Panc1 (cell line): ENCODE results near the gene FBXO3. TPM values are rescaled to one million over a fixed set of nuclear protein-coding genes. Genes with fewer than 3 reads are reported as not detected.
A peak's percentile ranks its signal among the peaks of the same experiment; 100 is the strongest.

Experiments used
- ATAC-seq: fragments of 200-7000 bp; cut with Tn5 transposase; 2 replicates; pipeline ENCODE4 v1.9.1; 2020; ENCODE audit warnings: mild to moderate bottlenecking, moderate library complexity
- BruUV-seq: library from RNA; stranded (reverse); fragments of 400-500 nt; replicated peaks from 2 replicates; lab custom pipeline; 2021; lab: Mats Ljungman, UMichigan
- CTCF ChIA-PET: fragments of 300-600 bp; sonication (Branson Sonifier 250); formaldehyde crosslinking; loops from one replicate; lab custom pipeline; 2022; ENCODE audit warnings: antibody characterized with exemption; lab: Charles Lee
- POLR2A ChIA-PET: fragments of 300-600 bp; sonication (Branson Sonifier 250); formaldehyde crosslinking; loops from one replicate; lab custom pipeline; 2022; ENCODE audit warnings: antibody characterized with exemption; lab: Charles Lee
- DNase-seq: peaks from one replicate; pipeline ENCODE4 v3.0.0-alpha.2; 2010; ENCODE audit warnings: low read depth, low spot score
- H3K27ac ChIP-seq: 2 replicates; pipeline ENCODE4 v1.5.1; 2011; ENCODE audit warnings: mild to moderate bottlenecking, low read length, inconsistent platforms
- H3K27me3 ChIP-seq: fragments of 200-500 bp; sonication (Bioruptor generic); 2 replicates; pipeline ENCODE4 v1.6.0; 2014; ENCODE audit warnings: low read length, inconsistent platforms; ENCODE audit not compliant: control insufficient read depth, insufficient read depth
- H3K36me3 ChIP-seq: fragments of 200-500 bp; sonication (Bioruptor generic); 2 replicates; pipeline ENCODE4 v1.5.1; 2014; ENCODE audit warnings: inconsistent platforms, mild to moderate bottlenecking, low read length, moderate library complexity; ENCODE audit not compliant: control insufficient read depth, insufficient read depth
- H3K4me1 ChIP-seq: 2 replicates; pipeline ENCODE4 v1.5.1; 2011; ENCODE audit warnings: inconsistent platforms, mild to moderate bottlenecking, low read length, moderate library complexity; ENCODE audit not compliant: control insufficient read depth, insufficient read depth
- H3K4me3 ChIP-seq, 2 experiments: 2 replicates each; pipeline ENCODE4 v1.5.1; 2011 to 2012; ENCODE audit warnings: low read depth in 2 of 2, low read length in 2 of 2, mild to moderate bottlenecking in 2 of 2, inconsistent platforms in 1 of 2, moderate library complexity in 1 of 2
- H3K9me3 ChIP-seq: fragments of 200-500 bp; sonication (Bioruptor generic); 2 replicates; pipeline ENCODE4 v1.5.1; 2014; ENCODE audit warnings: low read depth, mild to moderate bottlenecking, inconsistent platforms, low read length, moderate library complexity; ENCODE audit not compliant: control insufficient read depth, insufficient read depth
- POLR2AphosphoS5 ChIP-seq: IDR thresholded peaks from 2 replicates; pipeline ENCODE4 v1.6.1; 2012; ENCODE audit warnings: mild to moderate bottlenecking, low read depth, low read length, moderate library complexity
- SIN3A ChIP-seq: IDR thresholded peaks from 2 replicates; pipeline ENCODE4 v1.6.1; 2012; ENCODE audit warnings: low read depth, mild to moderate bottlenecking, low read length, moderate library complexity, borderline replicate concordance; ENCODE audit not compliant: insufficient read depth
- TCF7L2 ChIP-seq: IDR thresholded peaks from 2 replicates; pipeline ENCODE4 v1.6.1; 2011; ENCODE audit warnings: mild to moderate bottlenecking, low read depth, low read length, inconsistent platforms
- in situ Hi-C: cut with HindIII; loops from 2 replicates; pipeline ENCODE4 v1.10.0; 2016; ENCODE audit warnings: low sequenced_read_pairs, low pct_unique_long_range_greater_than_20kb
- intact Hi-C: fragments of 100-400 bp; cut with micrococcal nuclease; formaldehyde crosslinking; loops from one replicate; pipeline ENCODE4 v1.10.0; 2022; ENCODE audit not compliant: unreplicated experiment
- total RNA-seq: library from RNA; stranded (reverse); gene quantifications from one replicate; pipeline ENCODE4 v1.2.1, GENCODE V29; 2021; ENCODE audit not compliant: unreplicated experiment
- TF ChIP-seq, protein P1 (sequence below): fragments of 450-650 bp; IDR thresholded peaks from 2 replicates; pipeline ENCODE4 v1.5.1; 2017; ENCODE audit warnings: mild to moderate bottlenecking
- TF ChIP-seq, protein P2 (sequence below), 2 experiments: IDR thresholded peaks; 2 replicates each; pipeline ENCODE4 v1.6.1; 2011 to 2012; ENCODE audit warnings: low read depth in 2 of 2, control low read depth in 1 of 2, low read length in 1 of 2, mild to moderate bottlenecking in 1 of 2, moderate library complexity in 1 of 2; ENCODE audit not compliant: insufficient read depth in 1 of 2

The FBXO3 gene
- total RNA-seq, 1 experiment from 2014 or later: 22.3 TPM

DNA sequence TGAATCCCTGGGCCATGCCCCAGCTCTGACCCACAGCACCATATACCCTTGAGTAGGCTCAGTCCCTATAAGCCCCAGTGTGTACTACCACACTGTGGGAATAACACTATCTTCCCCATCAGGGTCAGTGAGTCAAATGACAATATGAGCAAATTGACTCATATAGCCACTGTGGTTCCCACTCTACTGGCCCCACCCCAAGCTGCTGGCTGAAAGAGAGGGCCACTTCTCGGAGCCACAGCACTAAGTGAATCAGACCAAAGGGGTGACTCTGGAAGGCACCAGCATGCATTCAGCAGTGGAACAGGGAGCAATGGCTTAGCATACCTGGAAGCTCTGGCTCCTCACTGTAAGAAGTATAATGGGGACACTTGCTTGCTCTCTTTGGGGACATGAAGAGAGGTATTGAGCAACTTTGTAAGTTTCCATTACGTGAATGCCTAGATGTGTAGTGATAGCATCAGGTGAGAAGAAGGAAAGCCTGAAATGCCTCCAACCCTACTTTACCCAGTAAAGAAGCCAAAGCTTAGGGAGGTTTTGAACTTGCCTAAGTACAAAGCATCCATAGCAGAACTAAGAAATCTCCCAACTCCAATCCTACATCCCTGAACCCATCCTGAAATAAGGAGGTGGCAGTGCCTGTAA is 51.6 kb downstream of the FBXO3 start:
- Histone ChIP-seq H3K27me3 (no peaks in the 10 kb centered on the region), H3K4me1 (peaks cover 50% of the 10 kb centered on the region), H3K27ac (peak overlapping the region; percentile 60), H3K36me3 (peaks cover 10% of the 10 kb centered on the region), H3K4me3 (no peak overlapping the region; a peak in 1 of 4 replicates), H3K9me3 (no peaks in the 10 kb centered on the region)
- TF ChIP-seq POLR2AphosphoS5 (no peak), SIN3A (no peak)
- no peak for DNase-seq
- ChIA-PET POLR2A (no interaction called here), CTCF (no interaction called here)
- peak; percentile 58 for ATAC-seq
- intact Hi-C loops: no loop called here
- in situ Hi-C loops: no loop called here
- no TSS peak for BruUV-seq

DNA sequence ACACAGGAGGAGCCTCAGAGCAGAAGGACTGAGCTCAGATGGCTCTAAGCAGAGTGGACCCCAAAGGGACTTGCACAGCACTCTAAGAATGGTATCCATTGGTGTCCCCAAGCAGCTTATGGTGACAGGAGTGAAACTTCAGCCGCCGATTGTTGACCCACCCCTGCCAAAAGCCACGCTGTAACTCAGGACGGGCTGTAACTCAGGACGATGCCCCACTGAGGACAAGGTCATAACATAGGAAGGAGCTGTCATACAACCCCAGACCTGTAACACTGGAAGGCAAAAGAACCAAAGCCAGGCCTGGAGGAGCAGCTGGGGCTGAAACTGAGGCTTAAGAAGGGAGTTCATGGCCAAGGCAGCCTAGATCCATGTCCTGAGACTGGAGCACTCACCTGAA is 52.3 kb downstream of the FBXO3 start:
- Histone ChIP-seq H3K4me1 (peaks cover 52% of the 10 kb centered on the region), H3K27ac (peak overlapping the region; percentile 60), H3K9me3 (no peaks in the 10 kb centered on the region), H3K4me3 (no peak overlapping the region), H3K27me3 (no peaks in the 10 kb centered on the region), H3K36me3 (peaks cover 14% of the 10 kb centered on the region)
- POLR2A ChIA-PET: no interaction called here
- intact Hi-C loops: no loop called here
- no peak for DNase-seq
- TF ChIP-seq, protein P1, sequence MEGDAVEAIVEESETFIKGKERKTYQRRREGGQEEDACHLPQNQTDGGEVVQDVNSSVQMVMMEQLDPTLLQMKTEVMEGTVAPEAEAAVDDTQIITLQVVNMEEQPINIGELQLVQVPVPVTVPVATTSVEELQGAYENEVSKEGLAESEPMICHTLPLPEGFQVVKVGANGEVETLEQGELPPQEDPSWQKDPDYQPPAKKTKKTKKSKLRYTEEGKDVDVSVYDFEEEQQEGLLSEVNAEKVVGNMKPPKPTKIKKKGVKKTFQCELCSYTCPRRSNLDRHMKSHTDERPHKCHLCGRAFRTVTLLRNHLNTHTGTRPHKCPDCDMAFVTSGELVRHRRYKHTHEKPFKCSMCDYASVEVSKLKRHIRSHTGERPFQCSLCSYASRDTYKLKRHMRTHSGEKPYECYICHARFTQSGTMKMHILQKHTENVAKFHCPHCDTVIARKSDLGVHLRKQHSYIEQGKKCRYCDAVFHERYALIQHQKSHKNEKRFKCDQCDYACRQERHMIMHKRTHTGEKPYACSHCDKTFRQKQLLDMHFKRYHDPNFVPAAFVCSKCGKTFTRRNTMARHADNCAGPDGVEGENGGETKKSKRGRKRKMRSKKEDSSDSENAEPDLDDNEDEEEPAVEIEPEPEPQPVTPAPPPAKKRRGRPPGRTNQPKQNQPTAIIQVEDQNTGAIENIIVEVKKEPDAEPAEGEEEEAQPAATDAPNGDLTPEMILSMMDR: no peak
- TF ChIP-seq TCF7L2 (no peak), POLR2AphosphoS5 (no peak), SIN3A (no peak)
- TF ChIP-seq, protein P2, sequence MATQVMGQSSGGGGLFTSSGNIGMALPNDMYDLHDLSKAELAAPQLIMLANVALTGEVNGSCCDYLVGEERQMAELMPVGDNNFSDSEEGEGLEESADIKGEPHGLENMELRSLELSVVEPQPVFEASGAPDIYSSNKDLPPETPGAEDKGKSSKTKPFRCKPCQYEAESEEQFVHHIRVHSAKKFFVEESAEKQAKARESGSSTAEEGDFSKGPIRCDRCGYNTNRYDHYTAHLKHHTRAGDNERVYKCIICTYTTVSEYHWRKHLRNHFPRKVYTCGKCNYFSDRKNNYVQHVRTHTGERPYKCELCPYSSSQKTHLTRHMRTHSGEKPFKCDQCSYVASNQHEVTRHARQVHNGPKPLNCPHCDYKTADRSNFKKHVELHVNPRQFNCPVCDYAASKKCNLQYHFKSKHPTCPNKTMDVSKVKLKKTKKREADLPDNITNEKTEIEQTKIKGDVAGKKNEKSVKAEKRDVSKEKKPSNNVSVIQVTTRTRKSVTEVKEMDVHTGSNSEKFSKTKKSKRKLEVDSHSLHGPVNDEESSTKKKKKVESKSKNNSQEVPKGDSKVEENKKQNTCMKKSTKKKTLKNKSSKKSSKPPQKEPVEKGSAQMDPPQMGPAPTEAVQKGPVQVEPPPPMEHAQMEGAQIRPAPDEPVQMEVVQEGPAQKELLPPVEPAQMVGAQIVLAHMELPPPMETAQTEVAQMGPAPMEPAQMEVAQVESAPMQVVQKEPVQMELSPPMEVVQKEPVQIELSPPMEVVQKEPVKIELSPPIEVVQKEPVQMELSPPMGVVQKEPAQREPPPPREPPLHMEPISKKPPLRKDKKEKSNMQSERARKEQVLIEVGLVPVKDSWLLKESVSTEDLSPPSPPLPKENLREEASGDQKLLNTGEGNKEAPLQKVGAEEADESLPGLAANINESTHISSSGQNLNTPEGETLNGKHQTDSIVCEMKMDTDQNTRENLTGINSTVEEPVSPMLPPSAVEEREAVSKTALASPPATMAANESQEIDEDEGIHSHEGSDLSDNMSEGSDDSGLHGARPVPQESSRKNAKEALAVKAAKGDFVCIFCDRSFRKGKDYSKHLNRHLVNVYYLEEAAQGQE (IDR thresholded peaks at IDR 0.05; ENCODE audit: insufficient read depth in 1 of 2, low read depth in 2 of 2, low read length in 1 of 2): no peak
- ATAC-seq: peak; percentile 10; the same call in 1 of the 2 replicates
- BruUV-seq: no TSS peak
- in situ Hi-C loops: no loop called here
- CTCF ChIA-PET: no interaction called here

DNA sequence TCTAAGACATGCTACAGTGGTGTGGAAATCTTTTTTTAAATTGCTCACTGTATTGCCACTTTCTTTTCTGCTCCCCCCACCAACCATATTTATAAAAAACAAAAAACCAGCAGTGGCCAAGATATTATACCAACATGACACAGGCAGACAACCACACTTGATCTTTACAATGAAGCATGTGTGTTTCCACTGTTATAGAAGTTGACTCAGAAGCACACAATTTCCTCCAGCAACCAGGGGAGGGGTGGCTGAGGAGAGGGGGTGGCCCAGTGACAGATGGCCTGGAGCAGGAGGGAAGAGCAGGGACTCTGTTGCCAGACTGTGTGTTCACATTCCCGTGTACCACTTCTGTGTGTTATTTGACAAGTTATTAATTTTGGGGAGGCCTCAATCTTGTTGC is 52.9 kb downstream of the FBXO3 start:
- H3K4me3 ChIP-seq: no peak overlapping the region
- in situ Hi-C loops: no loop called here
- H3K36me3 ChIP-seq: peaks cover 17% of the 10 kb centered on the region
- DNase-seq (no peak), ATAC-seq (peak; percentile 57)
- H3K27ac ChIP-seq: peak overlapping the region; percentile 36
- H3K27me3 ChIP-seq: no peaks in the 10 kb centered on the region
- ChIA-PET POLR2A (no interaction called here), CTCF (no interaction called here)
- BruUV-seq: no TSS peak
- intact Hi-C loops: no loop called here
- no peaks in the 10 kb centered on the region for H3K9me3 ChIP-seq
- H3K4me1 ChIP-seq: peaks cover 58% of the 10 kb centered on the region
- TF ChIP-seq TCF7L2 (no peak), SIN3A (no peak), POLR2AphosphoS5 (no peak)
- TF ChIP-seq, protein P1: no peak
- TF ChIP-seq, protein P2 (IDR thresholded peaks at IDR 0.05; ENCODE audit: insufficient read depth in 1 of 2, low read depth in 2 of 2, low read length in 1 of 2): no peak
